ENCODE data around the gene STIM1.

Gene STIM1

GRCh38 chr11:3873712-3874349, 18.4 kb downstream of the STIM1 start:
- ATAC-seq: no peak
- TF ChIP-seq BACH2 (CRISPR knock-in tag; IDR thresholded peaks at IDR 0.05; ENCODE audit: borderline replicate concordance) (no peak), TOX (CRISPR knock-in tag; IDR thresholded peaks at IDR 0.05; ENCODE audit: borderline replicate concordance) (no peak), ZC3H10 (CRISPR knock-in tag; IDR thresholded peaks at IDR 0.05) (no peak), ZFP30 (CRISPR knock-in tag; IDR thresholded peaks at IDR 0.05) (no peak), TCF4 (CRISPR knock-in tag; IDR thresholded peaks at IDR 0.05; ENCODE audit: borderline replicate concordance) (no peak), ZFP3 (CRISPR knock-in tag; IDR thresholded peaks at IDR 0.05) (no peak), RARB (CRISPR knock-in tag; IDR thresholded peaks at IDR 0.05) (no peak)

- ATAC-seq: no peak
Measured at GRCh38 chr11:3876613-3877012, 21.1 kb downstream of the STIM1 start.

More at GRCh38 chr11:3876613-3877012, 21.1 kb downstream of the STIM1 start:
- TF ChIP-seq ARNTL (CRISPR knock-in tag; IDR thresholded peaks at IDR 0.05; ENCODE audit: borderline replicate concordance, low read depth) (no peak), RARB (CRISPR knock-in tag; IDR thresholded peaks at IDR 0.05) (no peak), TOX (CRISPR knock-in tag; IDR thresholded peaks at IDR 0.05; ENCODE audit: borderline replicate concordance) (no peak), BACH2 (CRISPR knock-in tag; IDR thresholded peaks at IDR 0.05; ENCODE audit: borderline replicate concordance) (no peak), TSHZ2 (CRISPR knock-in tag; IDR thresholded peaks at IDR 0.05) (no peak), CSDC2 (CRISPR knock-in tag; IDR thresholded peaks at IDR 0.05) (no peak), PATZ1 (CRISPR knock-in tag; IDR thresholded peaks at IDR 0.05; ENCODE audit: borderline replicate concordance) (no peak), TCF4 (CRISPR knock-in tag; IDR thresholded peaks at IDR 0.05; ENCODE audit: borderline replicate concordance) (no peak), ESRRG (CRISPR knock-in tag; IDR thresholded peaks at IDR 0.05) (no peak), ZNF8 (CRISPR knock-in tag; IDR thresholded peaks at IDR 0.05) (no peak), PPARA (CRISPR knock-in tag; IDR thresholded peaks at IDR 0.05; ENCODE audit: borderline replicate concordance) (no peak), ZFP30 (CRISPR knock-in tag; IDR thresholded peaks at IDR 0.05) (no peak), ISL1 (CRISPR knock-in tag; IDR thresholded peaks at IDR 0.05) (no peak), GLIS3 (CRISPR knock-in tag; IDR thresholded peaks at IDR 0.05) (no peak), OSR1 (CRISPR knock-in tag; IDR thresholded peaks at IDR 0.05) (no peak)
- TF ChIP-seq, protein P1, sequence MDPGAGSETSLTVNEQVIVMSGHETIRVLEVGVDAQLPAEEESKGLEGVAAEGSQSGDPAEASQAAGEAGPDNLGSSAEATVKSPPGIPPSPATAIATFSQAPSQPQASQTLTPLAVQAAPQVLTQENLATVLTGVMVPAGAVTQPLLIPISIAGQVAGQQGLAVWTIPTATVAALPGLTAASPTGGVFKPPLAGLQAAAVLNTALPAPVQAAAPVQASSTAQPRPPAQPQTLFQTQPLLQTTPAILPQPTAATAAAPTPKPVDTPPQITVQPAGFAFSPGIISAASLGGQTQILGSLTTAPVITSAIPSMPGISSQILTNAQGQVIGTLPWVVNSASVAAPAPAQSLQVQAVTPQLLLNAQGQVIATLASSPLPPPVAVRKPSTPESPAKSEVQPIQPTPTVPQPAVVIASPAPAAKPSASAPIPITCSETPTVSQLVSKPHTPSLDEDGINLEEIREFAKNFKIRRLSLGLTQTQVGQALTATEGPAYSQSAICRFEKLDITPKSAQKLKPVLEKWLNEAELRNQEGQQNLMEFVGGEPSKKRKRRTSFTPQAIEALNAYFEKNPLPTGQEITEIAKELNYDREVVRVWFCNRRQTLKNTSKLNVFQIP (CRISPR knock-in tag; IDR thresholded peaks at IDR 0.05; ENCODE audit: borderline replicate concordance, low read depth): no peak
- TF ChIP-seq, protein P2, sequence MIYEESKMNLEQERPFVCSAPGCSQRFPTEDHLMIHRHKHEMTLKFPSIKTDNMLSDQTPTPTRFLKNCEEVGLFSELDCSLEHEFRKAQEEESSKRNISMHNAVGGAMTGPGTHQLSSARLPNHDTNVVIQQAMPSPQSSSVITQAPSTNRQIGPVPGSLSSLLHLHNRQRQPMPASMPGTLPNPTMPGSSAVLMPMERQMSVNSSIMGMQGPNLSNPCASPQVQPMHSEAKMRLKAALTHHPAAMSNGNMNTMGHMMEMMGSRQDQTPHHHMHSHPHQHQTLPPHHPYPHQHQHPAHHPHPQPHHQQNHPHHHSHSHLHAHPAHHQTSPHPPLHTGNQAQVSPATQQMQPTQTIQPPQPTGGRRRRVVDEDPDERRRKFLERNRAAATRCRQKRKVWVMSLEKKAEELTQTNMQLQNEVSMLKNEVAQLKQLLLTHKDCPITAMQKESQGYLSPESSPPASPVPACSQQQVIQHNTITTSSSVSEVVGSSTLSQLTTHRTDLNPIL (CRISPR knock-in tag; IDR thresholded peaks at IDR 0.05; ENCODE audit: low read depth): no peak

Data from SK-N-SH treated with all-trans-retinoic acid at 6 μM for 48 hours (cell line).